GM12878 (cell line): ENCODE data around the gene ATP6V0D1. TPM values are rescaled to one million over a fixed set of nuclear protein-coding genes. Genes with fewer than 3 reads are reported as not detected.
A peak's percentile ranks its signal among the peaks of the same experiment; 100 is the strongest.

ENCODE experiments used
- ATAC-seq: fragments of 200-7000 bp; cut with Tn5 transposase; 3 replicates; pipeline ENCODE4 v1.9.1; 2020; ENCODE audit warnings: mild to moderate bottlenecking, moderate library complexity
- BruUV-seq: library from RNA; stranded (reverse); fragments of 400-500 nt; replicated peaks from 2 replicates; lab custom pipeline; 2021; lab: Mats Ljungman, UMichigan
- CTCF ChIA-PET: fragments of 300-600 bp; sonication (Branson Sonifier 250); formaldehyde crosslinking; extraction: SDS; loops from one replicate; lab custom pipeline; 2021; ENCODE audit warnings: inconsistent platforms; lab: Yijun Ruan, JAX
- POLR2A ChIA-PET: fragments of 350-600 bp; formaldehyde crosslinking; extraction: SDS; loops from one replicate; lab custom pipeline; 2021; ENCODE audit warnings: inconsistent platforms; lab: Charles Lee
- RAD21 ChIA-PET: fragments of 300-600 bp; sonication (Branson Sonifier 250); formaldehyde crosslinking; loops from one replicate; lab custom pipeline; 2023; ENCODE audit warnings: antibody characterized with exemption; ENCODE audit not compliant: unreplicated experiment; lab: Charles Lee
- SMC1A ChIA-PET: fragments of 300-600 bp; sonication (Branson Sonifier 250); formaldehyde crosslinking; loops from one replicate; lab custom pipeline; 2023; ENCODE audit not compliant: unreplicated experiment, uncharacterized antibody; lab: Charles Lee
- DNase-seq: peaks from one replicate; pipeline ENCODE4 v3.0.0-alpha.2; 2011; ENCODE audit warnings: low read depth, low spot score
- FAIRE-seq: peaks from 3 replicates; lab custom pipeline; 2011; peaks lifted over from hg19 to GRCh38; lab: Jason Lieb, UNC
- H2AFZ ChIP-seq: 2 replicates; pipeline ENCODE4 v1.6.0; 2011; ENCODE audit warnings: low read depth, low read length, control low read depth; ENCODE audit not compliant: control insufficient read depth
- H3K27ac ChIP-seq: 2 replicates; pipeline ENCODE4 v1.5.1; 2011; ENCODE audit warnings: control low read depth; ENCODE audit not compliant: control insufficient read depth, insufficient read depth
- H3K27me3 ChIP-seq, 2 experiments: replicated peaks in 1 of 2; 2 replicates each; pipeline versions ENCODE4 v1.6.0 to v1.6.1; 2011; ENCODE audit warnings: low read length in 1 of 2; ENCODE audit not compliant: control insufficient read depth in 2 of 2, insufficient read depth in 2 of 2
- H3K36me3 ChIP-seq, 2 experiments: 2 replicates each; pipeline ENCODE4 v1.5.1; 2011; ENCODE audit warnings: low read length in 1 of 2; ENCODE audit not compliant: control insufficient read depth in 2 of 2, insufficient read depth in 2 of 2
- H3K4me1 ChIP-seq: 2 replicates; pipeline ENCODE4 v1.6.1; 2011; ENCODE audit warnings: mild to moderate bottlenecking, low read length, moderate library complexity, mixed read lengths; ENCODE audit not compliant: control insufficient read depth, insufficient read depth
- H3K4me2 ChIP-seq: 2 replicates; pipeline ENCODE4 v1.6.0; 2011; ENCODE audit warnings: control low read depth; ENCODE audit not compliant: control insufficient read depth, insufficient read depth
- H3K4me3 ChIP-seq: fragments of 200-600 bp; sonication (generic); 2 replicates; pipeline ENCODE4 v1.5.1; 2016
- H3K79me2 ChIP-seq: 2 replicates; pipeline ENCODE4 v1.6.0; 2011; ENCODE audit warnings: low read length; ENCODE audit not compliant: control insufficient read depth, insufficient read depth
- H3K9ac ChIP-seq: 2 replicates; pipeline ENCODE4 v1.8.0; 2011; ENCODE audit warnings: low read length, control low read depth, mixed read lengths; ENCODE audit not compliant: control insufficient read depth, insufficient read depth
- H3K9me3 ChIP-seq: replicated peaks from 3 replicates; pipeline ENCODE4 v1.5.1; 2011; ENCODE audit warnings: mild to moderate bottlenecking, low read length; ENCODE audit not compliant: control insufficient read depth, insufficient read depth
- H4K20me1 ChIP-seq: 2 replicates; pipeline ENCODE4 v1.6.0; 2011; ENCODE audit not compliant: control insufficient read depth, insufficient read depth
- DPF2 ChIP-seq: fragments of 450-650 bp; IDR thresholded peaks from 2 replicates; pipeline ENCODE4 v1.6.1; 2017; ENCODE audit warnings: mild to moderate bottlenecking
- FOXM1 ChIP-seq: IDR thresholded peaks from 2 replicates; pipeline ENCODE4 v1.6.1; 2012; ENCODE audit warnings: low read depth, mild to moderate bottlenecking, inconsistent platforms, low read length, moderate library complexity
- IKZF2 ChIP-seq, 2 experiments: fragments of 450-650 bp; IDR thresholded peaks; 2 replicates each; pipeline ENCODE4 v1.6.1; 2017; ENCODE audit warnings: mild to moderate bottlenecking in 2 of 2, moderate library complexity in 2 of 2
- IRF4 ChIP-seq: IDR thresholded peaks from 2 replicates; pipeline ENCODE4 v1.6.1; 2011; ENCODE audit warnings: low read depth, low read length
- JUND ChIP-seq: IDR thresholded peaks from 2 replicates; pipeline ENCODE4 v1.6.1; 2012; ENCODE audit warnings: low read depth, mild to moderate bottlenecking, low read length, improper control_type of control experiment, moderate library complexity
- NR2F1 ChIP-seq: fragments of 450-650 bp; conservative IDR thresholded peaks from 2 replicates; pipeline ENCODE4 v1.6.1; 2017; ENCODE audit warnings: mild to moderate bottlenecking
- PAX5 ChIP-seq: IDR thresholded peaks from 2 replicates; pipeline ENCODE4 v1.6.1; 2011; ENCODE audit warnings: low read depth, low read length, borderline replicate concordance
- POU2F2 ChIP-seq: IDR thresholded peaks from 3 replicates; pipeline ENCODE4 v1.6.1; 2011; ENCODE audit warnings: low read depth, mild to moderate bottlenecking, low read length, borderline replicate concordance
- RFX5 ChIP-seq: IDR thresholded peaks from 2 replicates; pipeline ENCODE4 v1.6.1; 2011; ENCODE audit warnings: low read depth, low read length, improper control_type of control experiment
- RUNX3 ChIP-seq: IDR thresholded peaks from 2 replicates; pipeline ENCODE4 v1.6.1; 2012; ENCODE audit warnings: low read length, inconsistent platforms
- SIX5 ChIP-seq: IDR thresholded peaks from 2 replicates; pipeline ENCODE4 v1.6.1; 2011; ENCODE audit warnings: mild to moderate bottlenecking, low read depth, low read length, moderate library complexity; ENCODE audit not compliant: severe bottlenecking
- SUPT20H ChIP-seq: IDR thresholded peaks from 2 replicates; pipeline ENCODE4 v1.6.1; 2011; ENCODE audit warnings: low read depth, mild to moderate bottlenecking, low read length, moderate library complexity, borderline replicate concordance; ENCODE audit not compliant: control insufficient read depth
- ZNF217 ChIP-seq: fragments of 450-650 bp; IDR thresholded peaks from 2 replicates; pipeline ENCODE4 v1.6.1; 2017; ENCODE audit warnings: antibody characterized with exemption, mild to moderate bottlenecking
- WGBS: methylation state at CpG from one replicate; pipeline ENCODE4 v1.1.6; 2016; ENCODE audit warnings: low lambda C conversion rate; ENCODE audit not compliant: insufficient replicate concordance, insufficient coverage; ENCODE audit errors: missing lambda C conversion rate; 5-methylcytosine and 5-hydroxymethylcytosine counted together
- in situ Hi-C: fragments of 300-500 bp; cut with MboI; formaldehyde crosslinking; loops from 9 replicates; pipeline ENCODE4 v1.14.3; 2018; ENCODE audit warnings: mixed read lengths
- intact Hi-C: fragments of 100-400 bp; cut with micrococcal nuclease; formaldehyde crosslinking; loops from one replicate; pipeline ENCODE4 v1.14.2; 2022; ENCODE audit not compliant: unreplicated experiment
- polyA plus RNA-seq, 11 experiments: library from polyadenylated mRNA; depleted of rRNA in 4 of 11; unstranded in 6 of 11; stranded (reverse) in 5 of 11; fragments of >200 nt; fragmentation: Nextera tagmentation in 4 of 11; fragmentation: Illumina TruSeq in 1 of 11; extraction: Ambion mirVana in 4 of 11; extraction: Trizol in 1 of 11; gene quantifications; 1 replicate in 1 of 11; 2 replicates in 10 of 11; pipeline versions ENCODE4 v1.2.1 to v1.2.3, GENCODE V29; 2011 to 2016; ENCODE audit warnings: inconsistent platforms in 2 of 11, missing spikeins in 2 of 11, low read depth in 1 of 11
- total RNA-seq, 4 experiments: library from RNA; depleted of rRNA in 3 of 4; stranded (reverse); fragments of >200 nt in 3 of 4; fragmentation: Illumina TruSeq in 1 of 4; extraction: Trizol in 1 of 4; gene quantifications; 2 replicates each; pipeline versions ENCODE4 v1.2.1 to v1.2.3, GENCODE V29; 2013 to 2021

ATP6V0D1 gene
- total and polyA plus RNA-seq, 10 of the 15 experiments (the other 5 are each of a cell fraction or from before 2014, with no cell fraction given): 28.1 to 141 (median 70.3) TPM

GRCh38 chr16:67516296-67517154, 35.6 kb upstream of the ATP6V0D1 start:
- in situ Hi-C loops: loop anchor here (5.0 kb wide), 1 partner anchor 34 kb away; the partner anchor contains the start of genes AGRP and ATP6V0D1
- intact Hi-C loops: no loop called here
- no peaks in the 10 kb centered on the region for H3K27me3 ChIP-seq
- ChIA-PET POLR2A (interaction anchor here (0.8 to 5.9 kb wide), 7 partner anchors 14 to 36 kb away, joined by 3 to 42 read pairs (median 4); partner anchors contain the start of gene ATP6V0D1), SMC1A (interaction anchor here (0.8 to 5.9 kb wide), 17 partner anchors 10 to 256 kb away, joined by 3 to 92 read pairs (median 5); partner anchors contain the start of genes AGRP, ATP6V0D1 and RIPOR1), RAD21 (interaction anchor here (0.8 to 8.8 kb wide), 10 partner anchors 12 to 152 kb away, joined by 3 to 172 read pairs (median 6); partner anchors contain the start of genes ATP6V0D1, CARMIL2, CTCF and RIPOR1), CTCF (interaction anchor here (0.6 to 14.1 kb wide), 19 partner anchors 9 to 717 kb away, joined by 3 to 453 read pairs (median 5); partner anchors contain the start of genes AGRP, ATP6V0D1, C16orf86 and CARMIL2)
- FAIRE-seq (no peak), DNase-seq (no peak), ATAC-seq (no peak)
- BruUV-seq: no TSS peak
- WGBS: 64% methylated on average over 12 of the region's 12 CpGs
- no peak overlapping the region for H3K4me3 ChIP-seq
- H4K20me1 ChIP-seq: no peaks in the 10 kb centered on the region
- peak overlapping the region; percentile 85 for H3K27ac ChIP-seq
- H2AFZ ChIP-seq: no peak overlapping the region
- no peak overlapping the region for H3K9ac ChIP-seq
- TF ChIP-seq ZNF217: no peak
- peak; percentile 19 to 39; a peak in 2 of 4 replicates for TF ChIP-seq IKZF2 (IDR thresholded peaks at IDR 0.05)
- no peaks in the 10 kb centered on the region for H3K36me3 ChIP-seq
- peaks cover 4% of the 10 kb centered on the region for H3K79me2 ChIP-seq
- H3K9me3 ChIP-seq: no peaks in the 10 kb centered on the region
- peaks cover 50% of the 10 kb centered on the region for H3K4me1 ChIP-seq
- peak overlapping the region; percentile 92 for H3K4me2 ChIP-seq

GRCh38 chr16:67514382-67514828, 33.4 kb upstream of the ATP6V0D1 start:
- Histone ChIP-seq H4K20me1 (no peaks in the 10 kb centered on the region), H2AFZ (no peak overlapping the region), H3K4me1 (peaks cover 45% of the 10 kb centered on the region), H3K9ac (no peak overlapping the region; the same call in 1 of the 2 replicates), H3K27me3 (no peaks in the 10 kb centered on the region), H3K9me3 (no peaks in the 10 kb centered on the region), H3K36me3 (no peaks in the 10 kb centered on the region), H3K4me2 (no peak overlapping the region), H3K4me3 (no peak overlapping the region), H3K79me2 (peaks cover 4% of the 10 kb centered on the region), H3K27ac (peak overlapping the region; percentile 38; the same call in 1 of the 2 replicates)
- ChIA-PET POLR2A (interaction anchor here (0.5 to 5.9 kb wide), 6 partner anchors 13 to 354 kb away, joined by 3 to 42 read pairs (median 4); partner anchors contain the start of genes ATP6V0D1, FBXL8 and TRADD), CTCF (interaction anchor here (0.5 to 14.1 kb wide), 27 partner anchors 9 to 776 kb away, joined by 3 to 453 read pairs (median 4); partner anchors contain the start of genes AGRP, ATP6V0D1, C16orf86 and ENKD1), RAD21 (interaction anchor here (0.7 to 8.8 kb wide), 21 partner anchors 8 to 270 kb away, joined by 3 to 172 read pairs (median 4); partner anchors contain the start of genes ACD, ATP6V0D1 and CARMIL2), SMC1A (interaction anchor here (0.6 to 5.9 kb wide), 16 partner anchors 8 to 331 kb away, joined by 3 to 92 read pairs (median 3); partner anchors contain the start of genes AGRP, ATP6V0D1 and FHOD1)
- WGBS: 1% methylated on average over 8 of the region's 8 CpGs
- BruUV-seq: no TSS peak
- in situ Hi-C loops (no loop called here), intact Hi-C loops (loop anchor here (1.0 kb wide), 4 partner anchors 20 to 86 kb away; partner anchors contain the start of gene ATP6V0D1)
- DNase-seq (peak; percentile 90), ATAC-seq (peak; percentile 71), FAIRE-seq (peak; percentile 23)
- no peak for TF ChIP-seq RFX5
- no peak for TF ChIP-seq PAX5
- peak; percentile 57; the same call in 1 of the 2 replicates for TF ChIP-seq DPF2
- no peak for TF ChIP-seq JUND
- TF ChIP-seq FOXM1: 0 out of 2 replicates have a peak, but pooled peaks have one; percentile 29
- 0 out of 2 replicates have a peak, but pooled peaks have one; percentile 26 for TF ChIP-seq IRF4
- 0 out of 2 replicates have a peak, but pooled peaks have one; percentile 22 for TF ChIP-seq RUNX3
- TF ChIP-seq SIX5: no peak
- 0 out of 3 replicates have a peak, but pooled peaks have one; percentile 43 for TF ChIP-seq POU2F2
- peak; percentile 64; the same call in 1 of the 2 replicates for TF ChIP-seq NR2F1
- no peak for TF ChIP-seq SUPT20H
